ENCODE data around the gene TRIM2.

Gene TRIM2

DNA sequence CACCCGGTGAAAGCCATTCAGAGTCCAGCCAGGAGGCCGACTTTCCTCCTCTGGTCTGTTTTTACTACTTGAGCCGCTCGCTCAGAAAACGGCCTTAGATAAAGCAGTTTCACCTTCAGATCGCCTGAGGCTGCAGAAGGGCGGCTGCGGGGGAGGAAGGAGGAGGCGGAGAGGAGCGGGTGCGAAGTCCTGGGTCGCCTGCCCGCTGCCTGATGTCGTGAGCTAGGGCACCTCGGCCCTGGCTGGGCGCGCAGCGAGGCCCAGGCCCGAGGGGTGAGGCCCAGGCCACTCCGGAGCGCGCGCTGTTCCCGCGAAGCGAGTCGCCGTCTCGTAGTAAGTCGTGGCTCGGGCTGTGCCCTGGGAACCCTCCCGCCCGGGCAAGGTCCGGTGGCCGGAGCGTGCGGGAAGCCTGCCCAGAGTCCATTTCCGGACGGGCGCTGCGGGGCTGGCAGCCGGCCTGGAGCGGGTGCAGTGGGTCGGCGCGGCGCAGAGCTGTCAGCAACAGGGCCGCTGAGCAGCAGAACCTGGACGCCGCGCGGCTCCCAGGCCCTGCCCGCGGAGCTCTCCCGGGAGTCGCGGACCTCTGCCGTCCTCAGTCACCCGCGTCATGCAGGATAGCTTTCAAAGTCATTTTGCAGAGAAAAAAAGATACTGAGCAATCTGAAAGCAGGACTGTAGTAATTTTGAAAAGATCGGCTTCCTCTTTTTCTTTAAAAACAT lies 18.6 kb downstream of the TRIM2 start:
- no peak for DNase-seq (ENCODE audit: low read depth, low spot score)

DNA sequence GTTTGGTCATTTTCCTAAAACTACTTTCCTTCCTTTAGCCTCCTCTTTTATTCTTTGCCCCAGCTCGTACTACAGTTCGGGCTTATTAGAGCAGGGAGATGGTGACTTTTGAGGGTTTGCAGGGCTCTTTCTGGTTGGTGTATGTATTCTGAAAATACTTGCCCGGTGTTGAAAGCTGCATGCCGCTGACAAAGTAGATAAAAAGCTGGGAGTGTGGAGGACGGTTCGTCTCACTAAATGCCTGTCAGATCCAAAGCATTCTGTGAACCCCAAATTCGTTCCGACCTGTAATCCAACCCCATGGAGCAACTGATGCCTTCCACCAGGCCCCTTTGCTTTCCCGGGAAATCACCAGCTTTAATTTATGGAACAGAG lies 19.2 kb downstream of the TRIM2 start:
- DNase-seq (ENCODE audit: low read depth, low spot score): no peak

DNA sequence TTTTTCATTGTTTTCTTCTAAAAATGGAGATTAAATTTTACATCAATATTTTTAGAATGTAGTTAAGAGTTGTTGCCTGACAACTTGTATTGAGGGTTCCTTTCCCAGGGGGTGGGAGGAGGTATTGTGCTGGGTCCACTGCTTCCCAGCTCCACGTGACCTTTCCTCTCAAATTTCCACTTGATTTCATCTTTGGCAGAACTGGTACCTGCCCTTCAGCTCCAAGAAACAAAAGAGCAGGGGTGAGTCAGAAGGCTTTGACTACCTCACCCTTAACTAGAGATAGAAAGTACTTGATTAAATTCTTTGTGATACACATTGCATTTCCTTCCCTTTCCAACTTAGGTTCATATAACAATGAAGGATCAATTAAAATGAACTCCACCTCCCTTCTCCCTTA lies 19.7 kb downstream of the TRIM2 start:
- no peak for DNase-seq (ENCODE audit: low read depth, low spot score)

DNA sequence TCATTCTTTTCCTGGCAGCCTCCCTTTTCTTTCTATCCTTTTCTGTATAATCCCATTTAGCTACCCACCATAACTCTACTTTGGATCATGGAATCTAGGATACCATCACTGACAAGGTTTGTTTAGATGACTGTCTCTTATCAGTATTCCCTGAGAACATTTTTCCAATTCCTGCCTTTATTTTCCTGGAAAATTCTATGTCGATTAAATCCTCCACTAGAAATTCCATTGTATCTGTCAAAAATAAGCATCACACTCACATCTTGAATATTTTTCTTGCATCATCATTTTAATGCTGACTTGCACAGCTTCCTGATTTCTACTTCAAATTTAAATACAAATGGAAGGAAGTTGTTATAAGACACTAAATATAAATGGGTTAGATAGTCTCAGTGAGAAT lies 20.2 kb downstream of the TRIM2 start:
- DNase-seq (ENCODE audit: low read depth, low spot score): no peak

DNA sequence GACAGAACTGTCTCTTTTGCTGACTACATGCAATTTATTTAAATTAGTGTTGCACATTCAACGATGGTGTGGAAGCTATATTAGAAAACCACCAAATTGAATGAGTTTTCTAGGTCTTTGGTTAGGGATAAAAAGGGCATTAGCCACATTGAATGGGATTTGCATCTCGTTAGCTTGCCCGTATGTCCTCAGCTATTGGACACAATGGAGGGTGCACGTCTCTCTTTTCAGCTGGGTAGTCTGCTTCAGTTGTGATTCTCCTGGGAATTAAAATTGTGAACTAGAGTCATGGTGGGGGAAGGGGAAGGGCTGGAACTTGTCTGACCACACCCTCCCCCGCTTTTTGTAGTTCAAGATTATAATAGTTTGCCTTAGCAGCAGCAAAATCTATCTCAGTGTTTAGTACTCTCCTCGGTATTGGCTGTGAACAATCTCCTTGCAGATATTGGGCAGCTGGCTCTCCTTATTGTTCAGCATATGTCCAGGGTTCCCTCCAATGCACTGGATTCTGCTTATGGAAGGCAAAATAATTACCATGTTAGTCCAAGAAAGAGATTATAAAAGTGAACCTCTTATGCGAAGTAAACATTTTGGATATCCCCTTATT lies 23.3 kb downstream of the TRIM2 start:
- no peak for DNase-seq (ENCODE audit: low read depth, low spot score)

DNA sequence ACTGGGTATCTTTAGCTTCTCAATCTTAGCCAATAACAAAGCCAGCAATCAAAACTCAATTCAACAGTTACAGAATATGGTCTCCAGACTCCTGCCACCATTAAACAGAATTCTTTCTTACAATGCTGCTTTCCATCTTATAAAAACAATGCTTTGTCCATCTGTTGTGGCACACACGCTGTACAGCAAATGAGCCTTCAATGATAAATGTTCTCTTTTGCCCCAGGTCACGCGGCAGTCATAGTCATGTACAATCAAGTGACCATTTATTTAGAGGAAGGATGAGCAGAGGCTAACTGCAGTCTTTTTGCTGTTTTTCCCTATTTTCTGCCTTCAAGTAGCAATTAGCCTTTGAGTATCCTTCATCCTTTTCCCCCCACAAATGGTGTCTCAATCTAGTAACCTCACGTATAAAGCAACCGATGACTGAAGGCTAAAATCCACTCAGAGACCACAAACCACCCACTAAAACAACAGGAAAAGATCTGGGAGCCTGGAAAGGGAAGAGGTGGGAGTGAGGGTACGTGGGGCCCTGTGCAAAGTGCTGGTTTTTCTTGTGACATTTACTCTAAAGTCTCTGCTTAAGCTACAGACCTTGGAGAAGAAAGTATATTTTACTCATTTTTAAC lies 24.4 kb downstream of the TRIM2 start:
- no peak for DNase-seq (ENCODE audit: low read depth, low spot score)

DNA sequence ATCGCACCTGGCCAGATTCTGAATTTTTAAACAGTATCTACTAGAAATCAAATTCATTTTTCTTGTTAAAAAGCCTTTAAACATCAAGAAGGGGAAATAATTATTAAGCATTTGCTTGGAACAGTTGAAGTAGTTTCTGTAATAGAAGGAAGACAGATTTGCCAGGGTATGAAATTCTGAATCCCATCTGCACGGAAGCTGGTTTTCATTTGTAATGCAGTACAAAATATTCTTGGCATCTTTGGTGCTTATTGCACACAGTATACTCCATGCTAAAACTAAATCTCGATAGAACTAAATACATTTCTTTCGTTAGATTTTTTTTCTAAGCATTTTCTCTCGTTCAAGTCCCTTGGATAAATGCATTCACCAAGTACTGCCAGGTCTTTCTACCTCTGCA lies 25.3 kb downstream of the TRIM2 start:
- no peak for DNase-seq (ENCODE audit: low read depth, low spot score)

DNA sequence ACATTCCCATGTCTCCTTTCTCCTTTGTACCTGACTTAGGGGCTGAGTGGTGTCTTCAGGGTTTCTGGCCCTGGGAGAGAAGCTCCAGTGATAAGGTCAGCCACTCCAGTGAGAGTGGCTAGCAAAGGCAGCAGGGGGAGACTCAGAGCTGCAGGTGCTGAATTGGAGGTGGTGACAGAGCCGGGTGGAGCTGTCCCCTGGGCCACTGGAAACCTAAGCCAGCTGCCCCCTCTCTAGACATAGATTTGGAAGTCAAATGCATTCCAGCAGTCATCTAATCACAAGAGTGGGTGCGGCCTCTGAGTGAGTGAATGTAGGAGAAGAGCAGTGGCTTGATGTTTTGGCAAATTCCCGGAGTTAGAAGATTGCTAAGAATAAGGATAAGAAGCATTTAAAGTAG lies 28.5 kb downstream of the TRIM2 start:
- no peak for DNase-seq (ENCODE audit: low read depth, low spot score)

DNA sequence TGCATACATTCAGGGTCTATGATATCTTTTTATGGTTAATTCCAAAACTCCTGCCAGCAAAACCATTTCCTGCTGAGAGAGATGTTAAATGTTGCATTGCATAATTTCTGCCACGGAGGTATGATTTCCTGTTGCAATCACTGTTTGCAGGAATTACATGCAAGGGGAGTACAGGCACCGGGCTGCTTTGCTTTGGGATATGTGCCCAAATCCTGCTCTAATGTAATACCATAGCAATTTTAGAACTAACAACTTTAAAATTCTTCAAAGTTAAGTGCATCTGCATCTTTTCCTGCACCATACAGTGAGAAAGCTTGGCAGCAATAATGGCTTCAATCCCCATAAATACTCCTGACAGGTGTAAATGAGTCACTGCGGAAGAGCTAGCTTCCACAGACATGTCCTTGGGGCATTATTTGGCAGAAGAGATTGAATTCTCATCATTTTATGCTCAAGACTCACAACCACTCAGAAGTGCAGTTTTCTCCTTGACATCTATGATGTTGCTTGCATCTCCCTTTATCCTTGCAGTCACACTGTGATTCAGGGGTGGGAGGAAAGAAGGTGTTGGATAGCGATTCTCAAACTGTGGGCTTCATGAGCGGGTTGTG lies 29.6 kb downstream of the TRIM2 start:
- no peak for DNase-seq (ENCODE audit: low read depth, low spot score)

DNA sequence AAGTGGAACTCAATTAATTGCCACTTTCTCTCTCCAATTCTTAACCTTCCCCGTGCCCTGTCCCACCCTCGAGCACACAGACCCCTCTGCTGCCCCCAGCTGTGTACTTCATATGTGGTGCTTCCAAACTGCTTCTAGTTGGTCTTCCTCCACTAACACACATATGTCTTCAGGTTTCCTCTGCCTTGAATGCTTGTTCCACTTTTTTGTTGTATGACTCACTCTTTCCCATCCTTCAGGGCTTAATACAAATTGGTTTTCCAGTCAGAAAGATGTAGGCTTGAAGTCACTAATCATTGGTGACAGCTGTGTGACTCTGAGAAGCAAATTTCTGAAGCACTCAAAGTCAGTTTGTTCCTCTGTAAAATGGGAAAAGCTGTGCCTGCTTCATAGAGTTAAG lies 30.6 kb downstream of the TRIM2 start:
- no peak for DNase-seq (ENCODE audit: low read depth, low spot score)

DNA sequence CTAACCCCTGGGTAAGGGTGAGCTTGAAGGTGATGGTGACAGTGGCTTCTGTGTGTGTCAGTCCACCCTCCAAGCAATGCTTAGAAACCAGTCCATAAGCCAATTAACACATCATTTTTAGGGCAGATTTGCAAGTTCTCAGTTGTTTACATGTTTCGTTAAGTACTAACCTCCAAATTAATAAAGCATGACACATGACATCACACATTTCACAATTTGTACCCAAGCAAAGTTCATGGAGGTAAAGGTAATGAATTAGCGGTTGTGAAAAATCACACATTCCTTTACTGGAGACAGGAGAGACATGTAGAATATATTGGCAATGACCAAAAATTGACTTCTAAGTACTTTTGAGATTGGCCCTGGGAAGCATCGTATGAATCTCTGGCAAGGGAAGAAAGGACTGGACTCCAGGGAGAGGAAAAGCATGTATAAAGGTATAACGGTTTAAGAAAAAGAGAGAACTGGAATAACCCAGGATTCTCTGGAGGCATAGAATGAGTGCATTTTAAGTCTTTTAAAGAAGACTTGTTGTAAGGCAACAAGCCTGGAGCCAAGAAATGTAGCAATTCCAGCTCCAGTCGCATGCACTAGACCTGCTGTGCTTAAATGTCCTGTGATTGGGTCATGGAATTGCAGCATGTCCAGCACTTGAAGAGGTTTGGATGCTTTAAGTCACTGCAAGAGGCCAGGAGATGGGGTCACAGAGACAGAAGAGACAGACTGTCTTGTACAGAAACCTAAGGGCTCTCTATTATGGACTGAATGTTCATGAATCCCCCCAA lies 34.1 kb downstream of the TRIM2 start:
- no peak for DNase-seq (ENCODE audit: low read depth, low spot score)

DNA sequence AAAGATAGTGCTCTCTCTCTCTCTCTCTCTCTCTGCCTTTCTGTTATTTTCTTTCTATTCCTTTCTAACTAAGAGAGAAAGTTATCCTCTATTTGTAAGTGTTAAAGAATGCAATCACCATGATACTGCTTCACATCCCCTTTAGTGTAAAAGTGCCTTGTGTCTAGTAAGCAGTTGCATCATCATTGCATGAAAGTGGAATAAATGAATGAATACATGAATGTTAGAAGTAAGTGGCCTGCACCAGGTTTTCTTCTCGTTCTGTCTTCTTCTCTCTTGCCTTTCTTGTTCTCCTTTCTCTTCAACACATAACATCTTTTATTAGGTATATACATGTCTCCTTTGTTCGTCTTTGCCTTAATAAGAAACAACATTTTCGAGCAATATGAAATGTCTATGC lies 35.2 kb downstream of the TRIM2 start:
- DNase-seq (ENCODE audit: low read depth, low spot score): no peak

DNA sequence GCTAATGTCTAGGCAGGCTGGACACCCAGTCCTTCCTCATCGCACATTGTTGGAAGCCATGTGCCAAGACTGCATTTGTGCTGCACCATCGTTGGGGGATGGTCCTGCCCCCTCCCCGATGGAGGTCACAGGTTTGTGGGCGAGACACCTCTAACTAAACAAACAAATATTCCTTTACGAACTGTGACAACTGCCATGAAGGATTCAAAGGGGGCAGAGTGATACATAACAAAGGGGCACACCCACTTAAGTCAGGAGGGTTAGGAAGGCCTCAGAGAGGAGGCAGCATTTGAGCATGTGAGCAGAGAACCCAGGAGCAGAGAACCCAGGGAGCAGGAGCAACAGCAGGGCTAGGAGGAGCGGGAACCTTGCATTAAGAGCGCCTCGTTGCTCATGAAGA lies 37.1 kb downstream of the TRIM2 start:
- no peak for DNase-seq (ENCODE audit: low read depth, low spot score)

DNA sequence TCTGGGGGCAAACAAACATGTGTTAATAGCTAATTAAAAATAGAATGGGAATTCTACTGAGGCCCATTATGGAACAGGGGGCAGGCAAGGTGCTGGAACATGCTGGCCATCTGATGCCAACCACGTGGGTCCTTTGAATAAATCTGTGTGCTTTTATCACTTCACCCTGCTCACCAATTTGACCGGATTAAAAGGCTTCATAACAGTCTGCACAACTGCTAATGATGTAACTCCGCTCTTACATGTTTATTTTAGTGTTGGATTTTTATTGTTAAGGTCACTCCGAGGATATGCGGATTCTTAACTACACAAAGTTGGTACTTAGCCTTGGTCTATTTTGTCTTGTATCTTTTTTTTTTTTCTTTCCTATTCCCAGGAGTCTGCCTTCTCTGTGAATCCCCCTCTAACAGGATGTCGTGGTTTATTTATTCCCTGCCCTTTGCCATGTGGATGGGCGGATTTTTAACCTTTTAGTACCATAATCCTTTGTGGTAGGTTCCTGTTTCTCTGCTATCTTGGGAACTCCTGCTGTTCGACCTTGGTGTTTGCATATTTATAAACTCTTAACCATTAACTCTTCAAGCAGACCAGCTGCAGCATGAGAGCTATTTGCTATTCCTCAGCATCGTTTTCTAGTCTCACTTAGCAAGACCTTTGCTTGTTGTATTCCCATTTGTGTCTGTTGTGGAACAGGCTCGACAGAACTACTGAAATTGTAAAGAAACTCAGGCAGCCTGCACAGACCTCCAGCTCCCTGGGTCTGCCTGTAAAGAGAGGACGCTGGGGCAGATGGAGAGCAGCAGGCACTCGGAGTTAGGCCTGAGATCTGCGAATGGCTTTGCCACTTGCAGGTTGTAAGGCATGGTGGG lies 38.0 kb downstream of the TRIM2 start:
- DNase-seq (ENCODE audit: low read depth, low spot score): no peak

DNA sequence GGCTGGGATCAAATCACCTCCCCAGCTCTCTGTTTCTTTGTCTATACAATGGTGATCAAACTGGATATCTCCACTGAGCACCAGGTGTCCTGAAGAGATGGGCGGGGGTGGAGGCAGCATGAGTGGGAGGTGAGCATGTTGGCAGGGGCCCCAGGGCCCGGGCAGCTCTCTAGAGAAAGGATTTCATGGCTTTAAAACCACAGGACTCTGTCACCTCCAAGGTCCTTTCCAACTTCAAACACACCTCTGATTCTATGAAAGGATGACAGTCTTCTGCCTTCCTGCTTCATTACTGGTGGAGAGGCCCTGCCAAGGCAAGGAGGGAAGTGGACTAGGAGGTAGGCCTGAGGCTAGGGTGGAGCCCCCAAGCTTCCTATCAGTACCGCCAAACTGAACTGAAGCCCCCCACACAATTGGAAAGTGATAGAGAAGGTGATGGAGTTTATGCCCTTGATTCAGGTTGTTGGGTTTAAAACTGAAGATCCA lies 38.6 kb downstream of the TRIM2 start:
- no peak for DNase-seq (ENCODE audit: low read depth, low spot score)

DNA sequence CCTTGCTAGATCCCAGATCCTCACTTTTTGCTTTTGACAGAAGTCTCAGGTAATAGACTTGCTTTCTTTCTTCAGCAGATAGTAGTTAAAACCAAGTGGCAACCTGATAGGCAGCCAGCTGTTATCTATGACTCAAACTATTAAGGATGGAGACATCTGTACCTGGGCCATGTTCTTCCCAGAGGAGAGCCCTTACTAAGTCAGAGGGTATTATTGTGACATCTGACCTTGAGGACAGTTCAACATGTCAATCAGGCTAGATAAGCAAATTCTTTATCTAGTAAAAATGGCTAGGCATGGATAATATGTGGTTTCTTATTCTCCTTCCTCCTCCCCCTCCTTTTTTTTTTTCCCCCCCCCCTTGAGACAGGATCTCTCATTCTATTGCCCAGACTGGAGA lies 39.2 kb downstream of the TRIM2 start:
- no peak for DNase-seq (ENCODE audit: low read depth, low spot score)

DNA sequence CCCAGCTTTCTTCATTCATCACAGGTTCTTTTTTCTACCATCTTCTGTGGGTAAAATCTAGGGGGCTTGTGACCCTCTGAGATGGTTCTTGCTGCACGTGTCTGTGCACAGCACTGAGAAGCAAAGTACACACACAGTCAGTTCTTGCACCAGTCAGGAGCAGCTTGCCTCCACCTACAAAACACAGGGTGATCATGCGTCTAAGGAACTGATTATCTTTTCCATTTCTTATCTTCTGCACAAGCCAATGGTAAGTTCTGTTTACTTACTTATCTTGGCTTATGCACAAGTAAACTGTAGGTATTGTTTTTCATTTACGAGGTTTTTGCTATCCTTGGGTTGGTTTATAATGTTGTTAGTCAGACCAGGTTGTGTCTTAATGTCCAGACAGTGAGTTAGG lies 40.7 kb downstream of the TRIM2 start:
- DNase-seq (ENCODE audit: low read depth, low spot score): no peak

DNA sequence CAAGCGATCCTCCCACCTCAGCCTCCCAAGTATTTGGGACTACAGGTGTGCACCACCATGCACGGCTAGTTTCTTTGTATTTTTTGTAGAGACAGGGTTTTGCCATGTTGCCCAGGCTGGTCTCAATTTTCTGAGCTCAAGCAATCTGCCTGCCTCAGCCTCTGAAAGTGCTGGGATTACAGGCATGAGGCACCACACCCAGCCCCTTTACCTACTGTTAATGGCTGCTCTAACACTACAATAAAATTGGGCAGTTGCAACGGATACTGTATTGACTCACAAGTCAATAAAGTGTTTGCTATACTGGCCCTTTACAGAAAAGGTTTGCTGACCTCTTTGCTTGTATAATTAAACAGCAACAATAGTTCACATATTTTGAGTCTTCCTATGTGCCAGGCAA lies 41.5 kb downstream of the TRIM2 start:
- no peak for DNase-seq (ENCODE audit: low read depth, low spot score)

DNA sequence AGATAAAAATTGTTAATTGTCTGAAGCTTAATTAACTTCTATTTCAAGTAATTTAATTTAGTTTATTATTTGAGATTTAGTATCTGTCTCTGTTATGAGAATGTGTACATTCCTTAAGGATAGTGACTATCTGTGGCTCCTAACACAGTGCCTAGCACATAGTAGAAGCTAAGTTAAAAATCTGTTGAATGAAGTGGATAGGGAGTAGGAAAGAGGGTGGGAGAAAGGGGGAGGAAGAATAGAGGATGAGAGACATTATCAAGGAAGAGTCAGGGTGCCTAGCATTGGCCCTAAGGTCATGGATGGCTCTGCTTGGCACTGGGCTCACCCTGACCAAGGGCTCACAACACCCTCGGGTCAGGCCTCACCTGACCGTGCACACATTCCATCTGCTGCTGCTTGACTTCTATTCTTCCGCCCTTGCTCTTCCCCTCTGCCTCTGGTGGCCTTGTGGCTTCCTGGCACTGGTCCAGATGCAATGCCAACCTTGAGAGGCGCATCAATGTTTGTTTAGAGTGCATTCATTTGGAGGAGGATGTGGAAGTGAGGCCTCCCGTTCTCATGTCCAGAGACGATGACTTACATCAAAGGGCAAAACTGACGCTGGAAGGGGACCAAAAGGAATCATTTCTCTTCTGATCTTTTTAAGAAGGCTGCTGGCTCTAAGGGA lies 42.3 kb downstream of the TRIM2 start:
- no peak for DNase-seq (ENCODE audit: low read depth, low spot score)

DNA sequence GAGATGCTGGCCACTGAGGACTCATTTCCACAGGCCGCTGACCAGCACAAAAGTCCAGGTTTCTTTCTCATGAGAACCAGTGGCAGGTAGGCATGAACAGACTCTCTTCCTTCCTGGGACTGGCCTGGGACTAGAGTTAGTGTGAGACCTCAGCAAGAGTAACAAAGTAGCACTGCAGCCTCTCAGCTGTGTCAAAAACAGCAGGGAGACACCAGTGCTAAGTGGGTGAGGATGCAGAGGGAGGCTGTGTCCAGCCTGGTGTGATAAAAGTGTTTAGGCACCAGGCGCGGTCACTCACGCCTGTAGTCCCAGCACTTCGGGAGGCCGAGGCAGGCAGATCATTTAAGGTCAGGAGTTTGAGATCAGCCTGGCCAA lies 42.9 kb downstream of the TRIM2 start:
- no peak for DNase-seq (ENCODE audit: low read depth, low spot score)
